C4-2B (cell line): Measurements from ENCODE around the gene APPL2.

Experiments used
- ZFX ChIP-seq: fragments of 450-650 bp; IDR thresholded peaks from 2 replicates; pipeline ENCODE4 v1.6.1; 2017
- TF ChIP-seq, protein P1 (sequence below): fragments of 450-650 bp; conservative IDR thresholded peaks from 2 replicates; pipeline ENCODE4 v1.5.1; 2017; ENCODE audit warnings: mild to moderate bottlenecking

DNA sequence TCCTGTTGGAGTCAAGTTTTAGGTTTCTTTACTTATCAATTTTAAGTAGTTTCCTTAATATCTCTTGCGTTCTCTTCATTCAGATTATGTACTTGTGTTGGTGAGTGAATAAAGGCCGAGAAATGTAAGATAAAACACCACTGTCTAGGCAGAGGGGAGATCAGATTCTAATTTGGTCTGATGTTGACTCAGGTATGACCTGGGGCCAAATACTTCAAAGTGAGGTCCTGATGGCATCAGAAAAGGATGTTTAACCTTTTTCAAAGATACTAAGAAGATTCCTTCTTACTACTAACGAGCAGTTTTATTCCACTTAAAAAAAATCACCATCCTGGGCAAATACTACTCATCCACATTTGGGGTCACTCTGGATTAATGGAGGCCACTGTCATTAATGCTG lies 26.9 kb downstream of the APPL2 start:
- TF ChIP-seq, protein P1, sequence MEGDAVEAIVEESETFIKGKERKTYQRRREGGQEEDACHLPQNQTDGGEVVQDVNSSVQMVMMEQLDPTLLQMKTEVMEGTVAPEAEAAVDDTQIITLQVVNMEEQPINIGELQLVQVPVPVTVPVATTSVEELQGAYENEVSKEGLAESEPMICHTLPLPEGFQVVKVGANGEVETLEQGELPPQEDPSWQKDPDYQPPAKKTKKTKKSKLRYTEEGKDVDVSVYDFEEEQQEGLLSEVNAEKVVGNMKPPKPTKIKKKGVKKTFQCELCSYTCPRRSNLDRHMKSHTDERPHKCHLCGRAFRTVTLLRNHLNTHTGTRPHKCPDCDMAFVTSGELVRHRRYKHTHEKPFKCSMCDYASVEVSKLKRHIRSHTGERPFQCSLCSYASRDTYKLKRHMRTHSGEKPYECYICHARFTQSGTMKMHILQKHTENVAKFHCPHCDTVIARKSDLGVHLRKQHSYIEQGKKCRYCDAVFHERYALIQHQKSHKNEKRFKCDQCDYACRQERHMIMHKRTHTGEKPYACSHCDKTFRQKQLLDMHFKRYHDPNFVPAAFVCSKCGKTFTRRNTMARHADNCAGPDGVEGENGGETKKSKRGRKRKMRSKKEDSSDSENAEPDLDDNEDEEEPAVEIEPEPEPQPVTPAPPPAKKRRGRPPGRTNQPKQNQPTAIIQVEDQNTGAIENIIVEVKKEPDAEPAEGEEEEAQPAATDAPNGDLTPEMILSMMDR = no peak
- TF ChIP-seq ZFX = no peak
